Stimulated activated CD8-positive, alpha-beta memory T cell treated with anti-CD3 and anti-CD28 coated beads, Interleukin-7, amount 100 ng/mL, for 48 hours (primary cell): ENCODE measurements around the gene ZNF550.

Experiments
- DNase-seq, 2 donors: peaks; one replicate each; pipeline ENCODE4 v3.0.0-alpha.2; 2020; ENCODE audit warnings: low read depth in 1 of 2; ENCODE audit errors: extremely low read depth in 1 of 2

The ZNF550 gene

GRCh38 chr19:57559404-57560025 lies at the start of gene ZNF550:
ZNF550 (minus strand) TSS chr19:57559863; CDS start chr19:57559682, 181 bp downstream.
- peak; percentile 73 to 83 for DNase-seq

- DNase-seq = no peak
Observed at GRCh38 chr19:57606931-57607330, 47.3 kb upstream of the ZNF550 start.

- DNase-seq = peak; percentile 68 to 87
Observed at GRCh38 chr19:57599761-57600383, 40.2 kb upstream of the ZNF550 start, which contains the start of gene ZNF530. ZNF530 (plus strand) TSS chr19:57599885; CDS start chr19:57604346, 4,461 bp downstream.

GRCh38 chr19:57599377-57599760 lies 39.7 kb upstream of the ZNF550 start:
- DNase-seq = no peak

GRCh38 chr19:57587529-57587928 lies 27.9 kb upstream of the ZNF550 start:
- no peak for DNase-seq

- DNase-seq = peak; percentile 52 to 82
Observed at GRCh38 chr19:57583521-57584416, 24.1 kb upstream of the ZNF550 start, which contains the start of gene ZIK1. ZIK1 (plus strand) TSS chr19:57584145; CDS start chr19:57584357, 212 bp downstream.

- DNase-seq = no peak
Observed at GRCh38 chr19:57583104-57583520, 23.4 kb upstream of the ZNF550 start.

- DNase-seq = peak; percentile 84 to 95
Observed at GRCh38 chr19:57578487-57579205, 19.0 kb upstream of the ZNF550 start, which contains the start of gene ZNF416. ZNF416 (minus strand) TSS chr19:57578911; CDS start chr19:57578704, 207 bp downstream.

- DNase-seq = no peak
Observed at GRCh38 chr19:57576661-57577060, 17.0 kb upstream of the ZNF550 start.

- no peak for DNase-seq
Observed at GRCh38 chr19:57572415-57572947, 12.8 kb upstream of the ZNF550 start.

- DNase-seq = no peak
Observed at GRCh38 chr19:57570707-57571106, 11.0 kb upstream of the ZNF550 start.

- no peak for DNase-seq
Observed at GRCh38 chr19:57566396-57567265, 7.0 kb upstream of the ZNF550 start.

- no peak for DNase-seq
Observed at GRCh38 chr19:57563547-57563946, 3.9 kb upstream of the ZNF550 start.

GRCh38 chr19:57560049-57560491 lies 407 bp upstream of the ZNF550 start:
- DNase-seq = no peak

GRCh38 chr19:57559008-57559403 lies 657 bp downstream of the ZNF550 start:
- DNase-seq = no peak

- DNase-seq = no peak
Observed at GRCh38 chr19:57558525-57558924, 1.1 kb downstream of the ZNF550 start.

GRCh38 chr19:57557659-57558058 lies 2.0 kb downstream of the ZNF550 start:
- no peak for DNase-seq

- no peak for DNase-seq
Observed at GRCh38 chr19:57552432-57552831, 7.2 kb downstream of the ZNF550 start.

- no peak for DNase-seq
Observed at GRCh38 chr19:57546513-57546912, 13.2 kb downstream of the ZNF550 start.
